GM12878 (cell line): ENCODE data around the gene CATSPERZ. TPM values are rescaled to one million over a fixed set of nuclear protein-coding genes. Genes with fewer than 3 reads are reported as not detected.
A peak's percentile ranks its signal among the peaks of the same experiment; 100 is the strongest.

Source experiments
- BHLHE40 ChIP-seq, 2 experiments: fragments of 450-650 bp in 1 of 2; IDR thresholded peaks; 2 replicates each; pipeline ENCODE4 v1.6.1; 2011 to 2017; ENCODE audit warnings: low read depth in 2 of 2, borderline replicate concordance in 1 of 2, improper control_type of control experiment in 1 of 2, low read length in 1 of 2, mild to moderate bottlenecking in 1 of 2
- CBFB ChIP-seq: IDR thresholded peaks from 2 replicates; pipeline ENCODE4 v1.6.1; 2016; ENCODE audit warnings: antibody characterized with exemption, low read depth
- CBX3 ChIP-seq: fragments of 200-600 bp; sonication (generic); IDR thresholded peaks from 2 replicates; pipeline ENCODE4 v1.6.1; 2016; ENCODE audit warnings: low read depth, borderline replicate concordance
- CBX5 ChIP-seq: sonication (generic); IDR thresholded peaks from 2 replicates; pipeline ENCODE4 v1.6.1; 2016; ENCODE audit warnings: low read depth, moderate library complexity, mild to moderate bottlenecking, inconsistent platforms
- CHD1 ChIP-seq: IDR thresholded peaks from 2 replicates; pipeline ENCODE4 v1.6.1; 2012; ENCODE audit warnings: low read depth, low read length, improper control_type of control experiment
- CTCF ChIP-seq, 3 experiments: IDR thresholded peaks in 2 of 3; conservative IDR thresholded peaks in 1 of 3; 2 replicates each; pipeline ENCODE4 v1.5.1; 2011; ENCODE audit warnings: low read depth in 3 of 3, low read length in 3 of 3, mild to moderate bottlenecking in 3 of 3, control low read depth in 2 of 3, moderate library complexity in 2 of 3, inconsistent platforms in 1 of 3, mixed read lengths in 1 of 3; ENCODE audit not compliant: control insufficient read depth in 2 of 3, insufficient read depth in 1 of 3; ENCODE audit errors: extremely low read depth in 1 of 3
- EGR1 ChIP-seq, 2 experiments: IDR thresholded peaks; 1 replicate in 1 of 2; 2 replicates in 1 of 2; pipeline ENCODE4 v1.6.1; 2011 to 2012; ENCODE audit warnings: low read depth in 2 of 2, low read length in 2 of 2, borderline replicate concordance in 1 of 2, mild to moderate bottlenecking in 1 of 2, moderate library complexity in 1 of 2
- ELK1 ChIP-seq: IDR thresholded peaks from 2 replicates; pipeline ENCODE4 v1.6.1; 2012; ENCODE audit warnings: low read depth, low read length, improper control_type of control experiment
- ESRRA ChIP-seq: IDR thresholded peaks from 2 replicates; pipeline ENCODE4 v1.6.1; 2012; ENCODE audit warnings: mild to moderate bottlenecking, low read length, improper control_type of control experiment
- FOXM1 ChIP-seq: IDR thresholded peaks from 2 replicates; pipeline ENCODE4 v1.6.1; 2012; ENCODE audit warnings: low read depth, mild to moderate bottlenecking, inconsistent platforms, low read length, moderate library complexity
- GABPA ChIP-seq: IDR thresholded peaks from 2 replicates; pipeline ENCODE4 v1.6.1; 2014; ENCODE audit warnings: antibody characterized with exemption, low read depth, mild to moderate bottlenecking, inconsistent platforms
- HDGF ChIP-seq: fragments of 450-650 bp; IDR thresholded peaks from 2 replicates; pipeline ENCODE4 v1.6.1; 2016; ENCODE audit warnings: antibody characterized with exemption
- IRF3 ChIP-seq: fragments of 450-650 bp; IDR thresholded peaks from 2 replicates; pipeline ENCODE4 v1.6.1; 2014; ENCODE audit warnings: mild to moderate bottlenecking
- IRF5 ChIP-seq: fragments of 450-650 bp; IDR thresholded peaks from 2 replicates; pipeline ENCODE4 v1.6.1; 2017; ENCODE audit warnings: borderline replicate concordance
- KDM1A ChIP-seq: fragments of 200-600 bp; sonication (generic); IDR thresholded peaks from 2 replicates; pipeline ENCODE4 v1.6.1; 2016; ENCODE audit warnings: borderline replicate concordance
- LARP7 ChIP-seq: fragments of 450-650 bp; IDR thresholded peaks from 2 replicates; pipeline ENCODE4 v1.6.1; 2017; ENCODE audit warnings: mild to moderate bottlenecking
- MEF2B ChIP-seq: fragments of 450-650 bp; IDR thresholded peaks from 2 replicates; pipeline ENCODE4 v1.6.1; 2018; ENCODE audit warnings: mild to moderate bottlenecking, moderate library complexity; ENCODE audit not compliant: partially characterized antibody, poor library complexity, severe bottlenecking
- MTA3 ChIP-seq: IDR thresholded peaks from 2 replicates; pipeline ENCODE4 v1.6.1; 2012; ENCODE audit warnings: low read length, inconsistent platforms, borderline replicate concordance
- NFXL1 ChIP-seq: fragments of 450-650 bp; IDR thresholded peaks from 2 replicates; pipeline ENCODE4 v1.6.1; 2017; ENCODE audit warnings: antibody characterized with exemption, mild to moderate bottlenecking, borderline replicate concordance
- PML ChIP-seq: IDR thresholded peaks from 2 replicates; pipeline ENCODE4 v1.6.1; 2012; ENCODE audit warnings: low read length, inconsistent platforms
- POLR2AphosphoS2 ChIP-seq: IDR thresholded peaks from 2 replicates; pipeline ENCODE4 v1.6.1; 2011; ENCODE audit warnings: low read depth, mild to moderate bottlenecking, low read length, improper control_type of control experiment, moderate library complexity
- RAD21 ChIP-seq: IDR thresholded peaks from 2 replicates; pipeline ENCODE4 v1.6.1; 2011; ENCODE audit warnings: mild to moderate bottlenecking, low read depth, low read length, moderate library complexity; ENCODE audit not compliant: insufficient read depth
- SIX5 ChIP-seq: IDR thresholded peaks from 2 replicates; pipeline ENCODE4 v1.6.1; 2011; ENCODE audit warnings: mild to moderate bottlenecking, low read depth, low read length, moderate library complexity; ENCODE audit not compliant: severe bottlenecking
- SMAD5 ChIP-seq: IDR thresholded peaks from 2 replicates; pipeline ENCODE4 v1.6.1; 2016; ENCODE audit warnings: antibody characterized with exemption, low read depth
- YBX1 ChIP-seq: fragments of 450-650 bp; IDR thresholded peaks from 2 replicates; pipeline ENCODE4 v1.6.1; 2016; ENCODE audit warnings: antibody characterized with exemption
- ZNF217 ChIP-seq: fragments of 450-650 bp; IDR thresholded peaks from 2 replicates; pipeline ENCODE4 v1.6.1; 2017; ENCODE audit warnings: antibody characterized with exemption, mild to moderate bottlenecking
- ZNF274 ChIP-seq: IDR thresholded peaks from one replicate; pipeline ENCODE4 v1.8.0; 2011; ENCODE audit not compliant: insufficient read length, insufficient read depth
- polyA plus RNA-seq, 11 experiments: library from polyadenylated mRNA; depleted of rRNA in 4 of 11; unstranded in 6 of 11; stranded (reverse) in 5 of 11; fragments of >200 nt; fragmentation: Nextera tagmentation in 4 of 11; fragmentation: Illumina TruSeq in 1 of 11; extraction: Ambion mirVana in 4 of 11; extraction: Trizol in 1 of 11; gene quantifications; 1 replicate in 1 of 11; 2 replicates in 10 of 11; pipeline versions ENCODE4 v1.2.1 to v1.2.3, GENCODE V29; 2011 to 2016; ENCODE audit warnings: inconsistent platforms in 2 of 11, missing spikeins in 2 of 11, low read depth in 1 of 11
- total RNA-seq, 4 experiments: library from RNA; depleted of rRNA in 3 of 4; stranded (reverse); fragments of >200 nt in 3 of 4; fragmentation: Illumina TruSeq in 1 of 4; extraction: Trizol in 1 of 4; gene quantifications; 2 replicates each; pipeline versions ENCODE4 v1.2.1 to v1.2.3, GENCODE V29; 2013 to 2021

Gene CATSPERZ
- total and polyA plus RNA-seq, 10 of the 15 experiments (the other 5 are each of a cell fraction or from before 2014, with no cell fraction given): 0.12 to 0.31 TPM; not detected in 8

- no peak for TF ChIP-seq KDM1A
- TF ChIP-seq SIX5: no peak
- TF ChIP-seq ESRRA: no peak
- no peak for TF ChIP-seq CBFB
- peak in 1 of 2 experiments; percentile 40; a peak in 1 of 3 replicates for TF ChIP-seq EGR1 (IDR thresholded peaks at IDR 0.05; ENCODE audit: borderline replicate concordance in 1 of 2, low read depth in 2 of 2, low read length in 2 of 2)
- no peak for TF ChIP-seq SMAD5
- TF ChIP-seq NFXL1: no peak
- no peak for TF ChIP-seq ZNF217
- TF ChIP-seq YBX1: no peak
- no peak for TF ChIP-seq POLR2AphosphoS2
- TF ChIP-seq GABPA: no peak
- no peak for TF ChIP-seq PML
- TF ChIP-seq LARP7: peak; percentile 53; the same call in 1 of the 2 replicates
- peak; percentile 25 for TF ChIP-seq MEF2B
- TF ChIP-seq FOXM1: no peak
- no peak for TF ChIP-seq MTA3
- TF ChIP-seq CTCF (IDR thresholded peaks at IDR 0.05 in 2 of 3, conservative IDR thresholded peaks at IDR 0.05 in 1 of 3; ENCODE audit: control insufficient read depth in 2 of 3, extremely low read depth in 1 of 3, insufficient read depth in 1 of 3, low read depth in 3 of 3, low read length in 3 of 3): peak; percentile 59 to 71 (median 70)
- no peak for TF ChIP-seq CHD1
- TF ChIP-seq HDGF: peak; percentile 42; the same call in 1 of the 2 replicates
- TF ChIP-seq CBX5: no peak
- peak; percentile 29 for TF ChIP-seq RAD21
- no peak for TF ChIP-seq IRF3
- no peak for TF ChIP-seq ZNF274
- TF ChIP-seq CBX3: no peak
- no peak for TF ChIP-seq ELK1
- peak; percentile 21 to 26; a peak in 1 of 4 replicates for TF ChIP-seq BHLHE40 (IDR thresholded peaks at IDR 0.05; ENCODE audit: borderline replicate concordance in 1 of 2, low read depth in 2 of 2, low read length in 1 of 2)
- TF ChIP-seq IRF5: no peak
These were observed 49.0 kb upstream of the CATSPERZ start, which contains the start of gene PLCB3 (continued) for GRCh38 chr11:64251016-64251752.
